Endothelial cell of umbilical vein (primary cell): Measurements from ENCODE around the gene NDUFV1. TPM values are rescaled to one million over a fixed set of nuclear protein-coding genes. Genes with fewer than 3 reads are reported as not detected.

Source experiments
- BruUV-seq: library from RNA; stranded (reverse); fragments of 400-500 nt; replicated peaks from 2 replicates; lab custom pipeline; 2021; lab: Mats Ljungman, UMichigan
- CTCF ChIA-PET: fragments of 300-600, 350-600 bp; sonication (Branson Sonifier 250); formaldehyde crosslinking; loops from one replicate; lab custom pipeline; 2021; ENCODE audit warnings: antibody characterized with exemption, inconsistent platforms; lab: Charles Lee
- POLR2A ChIA-PET: fragments of 300-600, 350-600 bp; sonication (Branson Sonifier 250); formaldehyde crosslinking; loops from one replicate; lab custom pipeline; 2021; ENCODE audit warnings: antibody characterized with exemption, inconsistent platforms; lab: Charles Lee
- DNase-seq: peaks from one replicate; pipeline ENCODE4 v3.0.0-alpha.2; 2011; ENCODE audit warnings: low read depth, low spot score
- FAIRE-seq: peaks from 2 replicates; lab custom pipeline; 2011; peaks lifted over from hg19 to GRCh38; lab: Jason Lieb, UNC
- H2AFZ ChIP-seq: 2 replicates; pipeline ENCODE4 v1.6.0; 2012; ENCODE audit warnings: low read depth, low read length, control low read depth, inconsistent platforms
- H3K27ac ChIP-seq: 2 replicates; pipeline ENCODE4 v1.5.1; 2011; ENCODE audit warnings: low read depth, mild to moderate bottlenecking, control low read depth, low read length, moderate library complexity; ENCODE audit not compliant: insufficient read depth
- H3K27me3 ChIP-seq, 2 experiments: 2 replicates each; pipeline versions ENCODE4 v1.6.0 to v1.6.1; 2011; ENCODE audit warnings: low read length in 2 of 2, mixed read lengths in 1 of 2; ENCODE audit not compliant: control insufficient read depth in 2 of 2, insufficient read depth in 2 of 2
- H3K36me3 ChIP-seq, 2 experiments: 2 replicates in 1 of 2; 3 replicates in 1 of 2; pipeline ENCODE4 v1.5.1; 2011; ENCODE audit warnings: low read length in 2 of 2, mild to moderate bottlenecking in 1 of 2, moderate library complexity in 1 of 2; ENCODE audit not compliant: control insufficient read depth in 2 of 2, insufficient read depth in 2 of 2; ENCODE audit errors: extremely low read depth in 1 of 2
- H3K4me1 ChIP-seq: 3 replicates; pipeline ENCODE4 v1.5.1; 2011; ENCODE audit warnings: mild to moderate bottlenecking, low read length; ENCODE audit not compliant: control insufficient read depth, insufficient read depth; ENCODE audit errors: extremely low read depth
- H3K4me2 ChIP-seq: 2 replicates; pipeline ENCODE4 v1.6.1; 2011; ENCODE audit warnings: low read length, control low read depth, mixed read lengths; ENCODE audit not compliant: insufficient read depth
- H3K4me3 ChIP-seq, 3 experiments: fragments of 200-600 bp in 1 of 3; sonication (generic), shearing (Covaris generic) in 1 of 3; replicated peaks in 1 of 3; 2 replicates each; pipeline ENCODE4 v1.5.1; 2011 to 2016; ENCODE audit warnings: control low read depth in 3 of 3, low read length in 3 of 3, mild to moderate bottlenecking in 2 of 3, inconsistent platforms in 1 of 3, low read depth in 1 of 3, moderate library complexity in 1 of 3; ENCODE audit not compliant: insufficient read depth in 1 of 3
- H3K79me2 ChIP-seq: 2 replicates; pipeline ENCODE4 v1.6.0; 2012; ENCODE audit warnings: low read length, inconsistent platforms; ENCODE audit not compliant: control insufficient read depth, insufficient read depth
- H3K9ac ChIP-seq: replicated peaks from 2 replicates; pipeline ENCODE3; 2011; ENCODE audit warnings: low read length, control low read depth; ENCODE audit not compliant: insufficient read depth; ENCODE audit errors: extremely low read depth
- H3K9me1 ChIP-seq: replicated peaks from 3 replicates; pipeline ENCODE4 v1.6.0; 2011; ENCODE audit warnings: mild to moderate bottlenecking, low read length; ENCODE audit not compliant: control insufficient read depth, insufficient read depth; ENCODE audit errors: extremely low read depth
- H3K9me3 ChIP-seq: replicated peaks from 2 replicates; pipeline ENCODE4 v1.5.1; 2012; ENCODE audit warnings: low read length, inconsistent platforms; ENCODE audit not compliant: control insufficient read depth, insufficient read depth
- H4K20me1 ChIP-seq: replicated peaks from 2 replicates; pipeline ENCODE3; 2011; ENCODE audit warnings: mild to moderate bottlenecking, low read length; ENCODE audit not compliant: control insufficient read depth, insufficient read depth; ENCODE audit errors: extremely low read depth
- CTCF ChIP-seq, 2 donors: IDR thresholded peaks; 1 replicate in 1 of 2; 2 replicates in 1 of 2; pipeline ENCODE4 v1.5.1; 2011; ENCODE audit warnings: low read length in 2 of 2, mild to moderate bottlenecking in 2 of 2, moderate library complexity in 2 of 2, control low read depth in 1 of 2, inconsistent platforms in 1 of 2, low read depth in 1 of 2; ENCODE audit not compliant: insufficient read depth in 1 of 2; ENCODE audit errors: extremely low read depth in 1 of 2
- EZH2 ChIP-seq: IDR thresholded peaks from 2 replicates; pipeline ENCODE4 v1.6.1; 2012; ENCODE audit warnings: borderline replicate concordance, low read depth, mild to moderate bottlenecking, moderate library complexity, low read length, inconsistent platforms; ENCODE audit not compliant: severe bottlenecking
- FOS ChIP-seq: IDR thresholded peaks from 2 replicates; pipeline ENCODE4 v1.6.1; 2011; ENCODE audit warnings: mild to moderate bottlenecking, low read length, moderate library complexity, borderline replicate concordance; ENCODE audit not compliant: insufficient read depth
- GATA2 ChIP-seq: IDR thresholded peaks from 2 replicates; pipeline ENCODE4 v1.7.0; 2011; ENCODE audit warnings: low read depth, mild to moderate bottlenecking, moderate library complexity, mixed read lengths, low read length; ENCODE audit not compliant: insufficient read length, insufficient read depth
- JUN ChIP-seq: IDR thresholded peaks from 2 replicates; pipeline ENCODE4 v1.6.1; 2011; ENCODE audit warnings: borderline replicate concordance, low read depth; ENCODE audit not compliant: insufficient read length, insufficient read depth
- MAX ChIP-seq: IDR thresholded peaks from 2 replicates; pipeline ENCODE4 v1.6.1; 2011; ENCODE audit not compliant: insufficient read depth, insufficient read length
- MYC ChIP-seq: IDR thresholded peaks from one replicate; pipeline ENCODE4 v1.6.1; 2011; ENCODE audit warnings: mild to moderate bottlenecking, low read depth, low read length
- POLR2A ChIP-seq: IDR thresholded peaks from 2 replicates; pipeline ENCODE4 v1.6.1; 2012; ENCODE audit warnings: low read depth, mild to moderate bottlenecking, control low read depth, low read length
- POLR2AphosphoS5 ChIP-seq: IDR thresholded peaks from 2 replicates; pipeline ENCODE4 v1.6.1; 2012; ENCODE audit warnings: low read depth, mild to moderate bottlenecking, control low read depth, low read length, moderate library complexity; ENCODE audit not compliant: insufficient read depth
- dilution Hi-C: fragments of 300-500 bp; cut with MboI; formaldehyde crosslinking; loops from one replicate; pipeline ENCODE4 v1.15.0; 2019; ENCODE audit warnings: low sequenced_read_pairs; ENCODE audit not compliant: extremely low pct_ligation_motif_present
- intact Hi-C: fragments of 100-400 bp; cut with micrococcal nuclease; formaldehyde crosslinking; loops from one replicate; pipeline ENCODE4 v1.10.0; 2022
- polyA plus RNA-seq, 4 experiments: library from polyadenylated mRNA; depleted of rRNA in 3 of 4; stranded (reverse) in 3 of 4; unstranded in 1 of 4; fragments of >200 nt; gene quantifications; 2 replicates each; pipeline versions ENCODE4 v1.2.1 to v1.2.3, GENCODE V29; 2011 to 2012; ENCODE audit warnings: missing spikeins in 1 of 4
- total RNA-seq: library from RNA; stranded (reverse); gene quantifications from 2 replicates; pipeline ENCODE4 v1.2.3, GENCODE V29; 2021

Gene NDUFV1
- total and polyA plus RNA-seq, 2 donors (not counting 3 experiments of a cell fraction or from before 2014, with no cell fraction given) = 191 to 203 TPM

- ChIA-PET POLR2A (no interaction called here), CTCF (no interaction called here)
- dilution Hi-C loops = no loop called here
- Histone ChIP-seq H3K27ac (no peak overlapping the region), H3K9ac (no peak overlapping the region), H4K20me1 (no peaks in the 10 kb centered on the region), H3K27me3 (peaks cover 6 to 12% of the 10 kb centered on the region in 2 experiments), H3K4me2 (no peak overlapping the region), H3K4me3 (no peak overlapping the region), H3K79me2 (no peaks in the 10 kb centered on the region), H3K9me3 (no peaks in the 10 kb centered on the region), H3K36me3 (no peaks in the 10 kb centered on the region), H3K9me1 (no peaks in the 10 kb centered on the region), H3K4me1 (no peaks in the 10 kb centered on the region), H2AFZ (no peak overlapping the region)
- no peak for DNase-seq
- no peak for FAIRE-seq
- TF ChIP-seq GATA2 (no peak), POLR2AphosphoS5 (no peak), EZH2 (no peak), MYC (no peak), MAX (no peak), FOS (no peak), POLR2A (no peak), JUN (no peak), CTCF (IDR thresholded peaks at IDR 0.05; ENCODE audit: extremely low read depth in 1 of 2, insufficient read depth in 1 of 2, low read depth in 1 of 2, low read length in 2 of 2) (no peak)
- intact Hi-C loops = no loop called here
- no TSS peak for BruUV-seq
Measured at GRCh38 chr11:67594480-67594879, 12.3 kb upstream of the NDUFV1 start.
